GM12865 (cell line): ENCODE data around the gene PAN2.

Source experiments
- DNase-seq: peaks from one replicate; pipeline ENCODE4 v3.0.0; 2010; ENCODE audit warnings: low read depth
- H3K4me3 ChIP-seq: 2 replicates; pipeline ENCODE4 v1.5.1; 2011; ENCODE audit warnings: mild to moderate bottlenecking, low read depth, low read length, control low read depth
- CTCF ChIP-seq: IDR thresholded peaks from 2 replicates; pipeline ENCODE4 v1.5.1; 2011; ENCODE audit warnings: low read length, control low read depth, low read depth, inconsistent platforms; ENCODE audit not compliant: insufficient read depth; ENCODE audit errors: missing control alignments

PAN2 gene

GRCh38 chr12:56333679-56334489, at the start of gene PAN2:
PAN2 (minus strand) TSS chr12:56334000; CDS start chr12:56333094, 906 bp downstream.
- TF ChIP-seq CTCF, result peak; percentile 52
- DNase-seq, result peak; percentile 99

GRCh38 chr12:56382611-56383010, 48.8 kb upstream of the PAN2 start:
- no peak for DNase-seq
- TF ChIP-seq CTCF, result no peak
- H3K4me3 ChIP-seq, result no peak overlapping the region

More at GRCh38 chr12:56333679-56334489, at the start of gene PAN2:
- peak within 1 kb of the TSS; percentile 66 for H3K4me3 ChIP-seq

DNA sequence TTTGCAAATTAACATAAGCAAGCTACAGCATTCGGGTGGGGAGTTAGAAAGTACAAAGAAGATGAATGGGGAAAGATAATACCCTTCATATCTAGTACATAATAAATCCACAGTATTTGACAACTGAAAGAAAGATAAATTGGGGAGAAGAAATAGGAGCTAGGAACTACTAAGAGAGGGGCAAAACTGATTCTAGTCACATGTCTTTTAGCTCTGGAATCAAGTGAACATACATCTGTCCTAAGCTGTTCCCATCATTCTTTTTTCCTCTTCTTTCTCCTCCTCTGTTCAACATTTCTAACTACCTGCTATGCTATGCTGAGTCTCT, 44.2 kb upstream of the PAN2 start:
- no peak for TF ChIP-seq CTCF
- H3K4me3 ChIP-seq, result no peak overlapping the region
- no peak for DNase-seq

GRCh38 chr12:56377310-56377988, 43.6 kb upstream of the PAN2 start:
- no peak overlapping the region for H3K4me3 ChIP-seq
- TF ChIP-seq CTCF, result no peak
- no peak for DNase-seq

GRCh38 chr12:56375598-56376434, 42.0 kb upstream of the PAN2 start:
- TF ChIP-seq CTCF, result no peak
- H3K4me3 ChIP-seq, result peak overlapping the region; percentile 11; the same call in 1 of the 2 replicates
- peak; percentile 77 for DNase-seq

- no peak overlapping the region for H3K4me3 ChIP-seq
- no peak for DNase-seq
Observed at GRCh38 chr12:56374726-56375597, 41.2 kb upstream of the PAN2 start.

More at GRCh38 chr12:56374726-56375597, 41.2 kb upstream of the PAN2 start:
- no peak for TF ChIP-seq CTCF
